H1 (cell line): Measurements from ENCODE around the gene ARL5A. TPM values are rescaled to one million over a fixed set of nuclear protein-coding genes. Genes with fewer than 3 reads are reported as not detected.

Source experiments
- CTCF ChIA-PET: fragments of 300-600 bp; sonication (Branson Sonifier 250); formaldehyde crosslinking; loops from one replicate; lab custom pipeline; 2021; ENCODE audit not compliant: partially characterized antibody; lab: Charles Lee
- POLR2A ChIA-PET: fragments of 300-600 bp; sonication (Branson Sonifier 250); formaldehyde crosslinking; loops from one replicate; lab custom pipeline; 2021; ENCODE audit warnings: inconsistent platforms; ENCODE audit not compliant: partially characterized antibody; lab: Charles Lee
- DNase-seq, 2 experiments: peaks; one replicate each; pipeline versions ENCODE4 v3.0.0 to v3.0.0-alpha.2; 2010 to 2022; ENCODE audit warnings: low spot score in 2 of 2, low read depth in 1 of 2, mixed read lengths in 1 of 2
- FAIRE-seq: peaks from 2 replicates; lab custom pipeline; 2011; peaks lifted over from hg19 to GRCh38; lab: Jason Lieb, UNC
- H2AFZ ChIP-seq: 2 replicates; pipeline ENCODE4 v1.8.1; 2012; ENCODE audit warnings: low read length, inconsistent platforms
- H2AK5ac ChIP-seq: 2 replicates; pipeline ENCODE4 v1.6.1; 2013; ENCODE audit warnings: low read depth, low read length
- H2BK120ac ChIP-seq: replicated peaks from 2 replicates; pipeline ENCODE3; 2013; ENCODE audit warnings: low read depth, low read length, inconsistent platforms
- H2BK12ac ChIP-seq: 2 replicates; pipeline ENCODE4 v1.6.1; 2013; ENCODE audit warnings: low read depth, low read length
- H2BK15ac ChIP-seq: 2 replicates; pipeline ENCODE4 v1.6.1; 2013; ENCODE audit warnings: low read length
- H2BK20ac ChIP-seq: 2 replicates; pipeline ENCODE4 v1.6.1; 2013; ENCODE audit warnings: low read length
- H2BK5ac ChIP-seq: 2 replicates; pipeline ENCODE4 v1.6.1; 2013; ENCODE audit warnings: low read depth, low read length
- H3K14ac ChIP-seq: 2 replicates; pipeline ENCODE4 v1.6.1; 2013; ENCODE audit warnings: inconsistent platforms; ENCODE audit not compliant: insufficient read length
- H3K18ac ChIP-seq: 2 replicates; pipeline ENCODE4 v1.6.1; 2013; ENCODE audit warnings: low read length; ENCODE audit errors: extremely low read depth
- H3K23ac ChIP-seq: 2 replicates; pipeline ENCODE4 v1.6.1; 2013; ENCODE audit warnings: inconsistent platforms; ENCODE audit not compliant: insufficient read length
- H3K23me2 ChIP-seq: 2 replicates; pipeline ENCODE4 v1.6.1; 2013; ENCODE audit warnings: low read depth, low read length
- H3K27ac ChIP-seq: 2 replicates; pipeline ENCODE4 v1.6.1; 2011; ENCODE audit warnings: low read depth, low read length, inconsistent platforms
- H3K27me3 ChIP-seq, 4 experiments: replicated peaks in 1 of 4; 1 replicate in 1 of 4; 2 replicates in 3 of 4; pipeline versions ENCODE4 v1.6.1 to v1.8.1; 2011 to 2013; ENCODE audit warnings: low read length in 3 of 4, mild to moderate bottlenecking in 3 of 4, inconsistent platforms in 2 of 4, mixed read lengths in 2 of 4, moderate library complexity in 1 of 4; ENCODE audit not compliant: control insufficient read depth in 3 of 4, insufficient read depth in 3 of 4; ENCODE audit errors: extremely low read depth in 1 of 4
- H3K36me3 ChIP-seq, 4 experiments: 2 replicates each; pipeline versions ENCODE4 v1.6.1 to v1.8.1; 2011 to 2013; ENCODE audit warnings: mild to moderate bottlenecking in 4 of 4, low read length in 3 of 4, moderate library complexity in 2 of 4, control low read depth in 1 of 4, inconsistent platforms in 1 of 4; ENCODE audit not compliant: insufficient read depth in 4 of 4, control insufficient read depth in 2 of 4
- H3K4ac ChIP-seq: replicated peaks from 2 replicates; pipeline ENCODE3; 2013; ENCODE audit warnings: low read length, low read depth, mixed read lengths, inconsistent platforms; ENCODE audit not compliant: insufficient read length
- H3K4me1 ChIP-seq, 4 experiments: replicated peaks in 1 of 4; 1 replicate in 1 of 4; 2 replicates in 3 of 4; pipeline versions ENCODE4 v1.6.1 to v1.8.1; 2011 to 2013; ENCODE audit warnings: low read length in 3 of 4, inconsistent platforms in 2 of 4, mixed read lengths in 1 of 4; ENCODE audit not compliant: insufficient read depth in 4 of 4, control insufficient read depth in 3 of 4
- H3K4me2 ChIP-seq, 2 experiments: 2 replicates each; pipeline versions ENCODE4 v1.6.1 to v1.8.1; 2011 to 2013; ENCODE audit warnings: low read depth in 2 of 2, low read length in 2 of 2, control low read depth in 1 of 2, inconsistent platforms in 1 of 2, mild to moderate bottlenecking in 1 of 2; ENCODE audit not compliant: insufficient read depth in 1 of 2
- H3K4me3 ChIP-seq, 4 experiments: fragments of 200-600, 300-600 bp in 1 of 4; sonication (generic), shearing (Covaris generic), sonication (Bioruptor Twin) in 1 of 4; 2 replicates each; pipeline versions ENCODE4 v1.5.1 to v1.8.1; 2011 to 2016; ENCODE audit warnings: low read length in 4 of 4, low read depth in 3 of 4, control low read depth in 2 of 4, inconsistent platforms in 2 of 4, mild to moderate bottlenecking in 2 of 4, mixed read lengths in 1 of 4, moderate library complexity in 1 of 4; ENCODE audit not compliant: insufficient read depth in 2 of 4; ENCODE audit errors: extremely low read depth in 1 of 4
- H3K56ac ChIP-seq: replicated peaks from 2 replicates; pipeline ENCODE3; 2013; ENCODE audit warnings: low read depth, mild to moderate bottlenecking, mixed read lengths, low read length, inconsistent platforms; ENCODE audit not compliant: insufficient read length
- H3K79me1 ChIP-seq: 2 replicates; pipeline ENCODE4 v1.6.1; 2013; ENCODE audit warnings: low read depth, low read length, control low read depth
- H3K79me2 ChIP-seq, 2 experiments: 2 replicates each; pipeline versions ENCODE4 v1.6.1 to v1.8.1; 2012 to 2013; ENCODE audit warnings: low read length in 2 of 2, mild to moderate bottlenecking in 2 of 2, inconsistent platforms in 1 of 2; ENCODE audit not compliant: insufficient read depth in 2 of 2, control insufficient read depth in 1 of 2
- H3K9ac ChIP-seq, 4 experiments: replicated peaks in 1 of 4; 1 replicate in 1 of 4; 2 replicates in 3 of 4; pipeline versions ENCODE4 v1.6.1 to v1.8.1; 2011 to 2013; ENCODE audit warnings: low read depth in 3 of 4, low read length in 3 of 4, control low read depth in 2 of 4, mild to moderate bottlenecking in 2 of 4, moderate library complexity in 2 of 4, inconsistent platforms in 1 of 4; ENCODE audit errors: extremely low read depth in 1 of 4
- H3K9me3 ChIP-seq, 2 experiments: 2 replicates each; pipeline versions ENCODE4 v1.6.1 to v1.8.1; 2012 to 2013; ENCODE audit warnings: mild to moderate bottlenecking in 2 of 2, moderate library complexity in 2 of 2, control low read depth in 1 of 2, inconsistent platforms in 1 of 2, low read depth in 1 of 2, low read length in 1 of 2, mixed read lengths in 1 of 2; ENCODE audit not compliant: insufficient read depth in 2 of 2
- H4K20me1 ChIP-seq, 2 experiments: replicated peaks in 1 of 2; 2 replicates each; pipeline versions ENCODE3 to v1.8.1; 2011 to 2013; ENCODE audit warnings: inconsistent platforms in 2 of 2, low read length in 2 of 2, mild to moderate bottlenecking in 1 of 2; ENCODE audit not compliant: insufficient read depth in 2 of 2, control insufficient read depth in 1 of 2
- H4K5ac ChIP-seq: 2 replicates; pipeline ENCODE4 v1.6.1; 2013; ENCODE audit warnings: low read length, low read depth, mixed read lengths, inconsistent platforms; ENCODE audit not compliant: insufficient read length
- H4K8ac ChIP-seq: 2 replicates; pipeline ENCODE4 v1.8.0; 2013; ENCODE audit warnings: mild to moderate bottlenecking, moderate library complexity, low read length, inconsistent platforms; ENCODE audit not compliant: insufficient read depth; ENCODE audit errors: extremely low read depth
- H4K91ac ChIP-seq: replicated peaks from 2 replicates; pipeline ENCODE3; 2013; ENCODE audit warnings: low read length, mixed read lengths, inconsistent platforms; ENCODE audit not compliant: insufficient read length
- CHD2 ChIP-seq: IDR thresholded peaks from 2 replicates; pipeline ENCODE4 v1.6.1; 2012; ENCODE audit warnings: low read length, improper control_type of control experiment
- WGBS, 2 experiments: shearing (Covaris generic) in 1 of 2; methylation state at CpG; one replicate each; pipeline versions ENCODE4 v1.1.6 to v1.1.7; 2013 to 2015; ENCODE audit warnings: low lambda C conversion rate in 2 of 2, mixed read lengths in 2 of 2, inconsistent platforms in 1 of 2, low coverage in 1 of 2, missing lambda C conversion rate in 1 of 2; ENCODE audit not compliant: insufficient replicate concordance in 2 of 2, insufficient coverage in 1 of 2, insufficient read length in 1 of 2; ENCODE audit errors: extremely low coverage in 1 of 2, missing lambda C conversion rate in 1 of 2; 5-methylcytosine and 5-hydroxymethylcytosine counted together
- polyA plus RNA-seq, 7 experiments: library from polyadenylated mRNA; depleted of rRNA in 3 of 7; stranded (reverse) in 5 of 7; unstranded in 2 of 7; fragments of >200 nt in 5 of 7; fragments of 200-250 nt in 2 of 7; gene quantifications; 1 replicate in 5 of 7; 2 replicates in 1 of 7; 4 replicates in 1 of 7; pipeline versions ENCODE4 v1.2.1 to v1.2.3, GENCODE V29; 2011 to 2013; ENCODE audit warnings: missing spikeins in 2 of 7, mixed read lengths in 2 of 7
- total RNA-seq: library from RNA; stranded (reverse); fragmentation: NEBNext Ultra II Directional; extraction: Animal tissue kit (Norgen Biotek cat#: 25700); gene quantifications from 2 replicates; pipeline ENCODE4 v1.2.1, GENCODE V29; 2021

The ARL5A gene
- total and polyA plus RNA-seq, 2 of the 8 experiments (the other 6 are each of a cell fraction or from before 2014, with no cell fraction given): 12.6 to 86.3 TPM

- Histone ChIP-seq H3K27me3 (no peaks in the 10 kb centered on the region), H3K18ac (no peak overlapping the region), H4K8ac (no peak overlapping the region), H3K4me3 (no peak overlapping the region), H3K56ac (no peak overlapping the region), H2BK20ac (no peak overlapping the region), H4K20me1 (no peaks in the 10 kb centered on the region), H2BK5ac (no peak overlapping the region), H3K36me3 (no peaks in the 10 kb centered on the region), H2AFZ (no peak overlapping the region), H3K23ac (no peak overlapping the region), H3K79me2 (no peaks in the 10 kb centered on the region), H2BK15ac (no peak overlapping the region), H2BK12ac (no peak overlapping the region), H4K91ac (no peak overlapping the region), H3K27ac (no peak overlapping the region), H3K4me1 (no peaks in the 10 kb centered on the region), H3K14ac (no peak overlapping the region), H3K9ac (no peak overlapping the region), H2BK120ac (no peak overlapping the region), H4K5ac (no peak overlapping the region), H3K4me2 (no peak overlapping the region), H2AK5ac (no peak overlapping the region), H3K9me3 (no peaks in the 10 kb centered on the region), H3K79me1 (no peaks in the 10 kb centered on the region), H3K4ac (no peak overlapping the region), H3K23me2 (no peaks in the 10 kb centered on the region)
- 84% methylated on average over 5 of the region's 5 CpGs; no CpG with 5 or more reads in 1 of the 2 experiments for WGBS, 2 experiments
- DNase-seq (no peak), FAIRE-seq (no peak)
- POLR2A ChIA-PET: interaction anchor here (1.3 to 2.1 kb wide), 2 partner anchors 9 to 12 kb away, joined by 3 to 5 read pairs; partner anchors contain the start of gene ARL5A
- CTCF ChIA-PET: interaction anchor here (0.7 to 2.0 kb wide), 5 partner anchors 9 to 1698 kb away, joined by 3 to 12 read pairs (median 3); no protein-coding TSS in a partner anchor
- no peak for TF ChIP-seq CHD2
Observed at GRCh38 chr2:151840216-151841046, 12.2 kb upstream of the ARL5A start.
